ENCODE data around the gene PPCDC. TPM values are rescaled to one million over a fixed set of nuclear protein-coding genes. Genes with fewer than 3 reads are reported as not detected.
A peak's percentile ranks its signal among the peaks of the same experiment; 100 is the strongest.

The PPCDC gene
- total RNA-seq, 2 donors from 2014 or later: 29.6 to 29.7 TPM

- Mint-ChIP-seq H3K27me3 (ENCODE audit: low read depth) (no peaks in the 10 kb centered on the region), H3K4me3 (no peak overlapping the region), H3K4me1 (ENCODE audit: low read depth) (peaks cover 49% of the 10 kb centered on the region), H3K36me3 (ENCODE audit: insufficient read depth in 2 of 2) (peaks cover 2 to 14% of the 10 kb centered on the region in 2 donors), H3K9me3 (no peaks in the 10 kb centered on the region), H3K27ac (no peak overlapping the region)
- DNase-seq (no peak), ATAC-seq (replicated peaks in 1 of 2) (no peak)
Observed at GRCh38 chr15:75038231-75038630, 14.8 kb downstream of the PPCDC start.

- peak; percentile 81 to 83 for DNase-seq
- Mint-ChIP-seq H3K36me3 (ENCODE audit: insufficient read depth in 2 of 2) (peaks cover 3 to 8% of the 10 kb centered on the region in 2 donors), H3K9me3 (no peaks in the 10 kb centered on the region), H3K27me3 (ENCODE audit: low read depth) (no peaks in the 10 kb centered on the region), H3K4me3 (peak overlapping the region; percentile 6 to 13), H3K4me1 (ENCODE audit: low read depth) (peaks cover 79% of the 10 kb centered on the region), H3K27ac (peak overlapping the region; percentile 16)
- ATAC-seq (replicated peaks in 1 of 2): peak; percentile 84 to 89
Observed at GRCh38 chr15:75042730-75043508, 19.5 kb downstream of the PPCDC start.

GRCh38 chr15:75043509-75044257 is 20.3 kb downstream of the PPCDC start:
- Mint-ChIP-seq H3K9me3 (no peaks in the 10 kb centered on the region), H3K4me3 (peak overlapping the region; percentile 6 to 20), H3K27ac (no peak overlapping the region), H3K36me3 (ENCODE audit: insufficient read depth in 2 of 2) (peaks cover 3 to 10% of the 10 kb centered on the region in 2 donors), H3K4me1 (ENCODE audit: low read depth) (peaks cover 73% of the 10 kb centered on the region), H3K27me3 (ENCODE audit: low read depth) (no peaks in the 10 kb centered on the region)
- DNase-seq: no peak
- ATAC-seq (replicated peaks in 1 of 2): no peak

- peaks cover 3 to 14% of the 10 kb centered on the region in 2 donors for H3K36me3 Mint-ChIP-seq (ENCODE audit: insufficient read depth in 2 of 2)
- no peak for ATAC-seq (replicated peaks in 1 of 2)
- H3K9me3 Mint-ChIP-seq: no peaks in the 10 kb centered on the region
- DNase-seq: no peak
- peak overlapping the region; percentile 24 for H3K27ac Mint-ChIP-seq
- H3K4me3 Mint-ChIP-seq: peak overlapping the region; percentile 8 to 16
- H3K4me1 Mint-ChIP-seq (ENCODE audit: low read depth): peaks cover 66% of the 10 kb centered on the region
- no peaks in the 10 kb centered on the region for H3K27me3 Mint-ChIP-seq (ENCODE audit: low read depth)
Observed at GRCh38 chr15:75044258-75044878, 21.0 kb downstream of the PPCDC start.

GRCh38 chr15:75045332-75046015 is 22.1 kb downstream of the PPCDC start:
- Mint-ChIP-seq H3K9me3 (no peaks in the 10 kb centered on the region), H3K4me3 (peak overlapping the region; percentile 28 to 54), H3K27me3 (ENCODE audit: low read depth) (no peaks in the 10 kb centered on the region), H3K4me1 (ENCODE audit: low read depth) (peaks cover 61% of the 10 kb centered on the region), H3K36me3 (ENCODE audit: insufficient read depth in 2 of 2) (peaks cover 3 to 14% of the 10 kb centered on the region in 2 donors), H3K27ac (no peak overlapping the region)
- no peak for DNase-seq
- ATAC-seq (replicated peaks in 1 of 2): peak; percentile 10

GRCh38 chr15:75048394-75048793 is 25.0 kb downstream of the PPCDC start:
- H3K27ac Mint-ChIP-seq: no peak overlapping the region

GRCh38 chr15:75049392-75049791 is 26.0 kb downstream of the PPCDC start:
- Mint-ChIP-seq H3K9me3 (no peaks in the 10 kb centered on the region), H3K36me3 (ENCODE audit: insufficient read depth in 2 of 2) (peaks cover 3 to 9% of the 10 kb centered on the region in 2 donors), H3K27me3 (ENCODE audit: low read depth) (no peaks in the 10 kb centered on the region), H3K4me1 (ENCODE audit: low read depth) (peaks cover 36% of the 10 kb centered on the region), H3K4me3 (no peak overlapping the region), H3K27ac (no peak overlapping the region)
- DNase-seq (no peak), ATAC-seq (replicated peaks in 1 of 2) (no peak)

More at GRCh38 chr15:75048394-75048793, 25.0 kb downstream of the PPCDC start:
- peaks cover 46% of the 10 kb centered on the region for H3K4me1 Mint-ChIP-seq (ENCODE audit: low read depth)
- no peak for DNase-seq
- no peaks in the 10 kb centered on the region for H3K9me3 Mint-ChIP-seq
- peaks cover 3 to 9% of the 10 kb centered on the region in 2 donors for H3K36me3 Mint-ChIP-seq (ENCODE audit: insufficient read depth in 2 of 2)
- ATAC-seq (replicated peaks in 1 of 2): no peak
- H3K27me3 Mint-ChIP-seq (ENCODE audit: low read depth): no peaks in the 10 kb centered on the region
- H3K4me3 Mint-ChIP-seq: no peak overlapping the region

DNA sequence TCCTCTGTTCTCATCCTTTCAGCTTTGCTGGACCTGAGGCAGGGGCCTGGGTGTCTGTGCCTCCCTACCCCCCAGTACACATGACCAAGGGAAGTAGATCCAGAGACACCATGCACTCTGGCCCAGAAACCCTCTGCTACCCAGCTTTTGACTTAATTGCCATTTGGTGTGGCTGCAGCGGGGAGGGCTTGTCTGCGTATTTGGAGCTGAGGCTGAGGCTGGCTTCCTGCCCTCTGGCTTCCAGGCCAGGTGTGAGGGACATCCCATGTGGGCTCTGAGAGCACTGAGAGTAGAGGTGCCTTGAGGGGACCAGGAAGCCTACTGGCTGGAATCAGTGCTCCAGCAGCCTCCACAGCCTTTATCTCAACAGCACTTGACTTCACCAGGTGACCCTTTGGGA is 26.9 kb downstream of the PPCDC start:
- DNase-seq (no peak), ATAC-seq (replicated peaks in 1 of 2) (no peak)
- Mint-ChIP-seq H3K4me3 (no peak overlapping the region), H3K9me3 (no peaks in the 10 kb centered on the region), H3K4me1 (ENCODE audit: low read depth) (peaks cover 27% of the 10 kb centered on the region), H3K27ac (no peak overlapping the region), H3K36me3 (ENCODE audit: insufficient read depth in 2 of 2) (peaks cover 3 to 9% of the 10 kb centered on the region in 2 donors), H3K27me3 (ENCODE audit: low read depth) (no peaks in the 10 kb centered on the region)

DNA sequence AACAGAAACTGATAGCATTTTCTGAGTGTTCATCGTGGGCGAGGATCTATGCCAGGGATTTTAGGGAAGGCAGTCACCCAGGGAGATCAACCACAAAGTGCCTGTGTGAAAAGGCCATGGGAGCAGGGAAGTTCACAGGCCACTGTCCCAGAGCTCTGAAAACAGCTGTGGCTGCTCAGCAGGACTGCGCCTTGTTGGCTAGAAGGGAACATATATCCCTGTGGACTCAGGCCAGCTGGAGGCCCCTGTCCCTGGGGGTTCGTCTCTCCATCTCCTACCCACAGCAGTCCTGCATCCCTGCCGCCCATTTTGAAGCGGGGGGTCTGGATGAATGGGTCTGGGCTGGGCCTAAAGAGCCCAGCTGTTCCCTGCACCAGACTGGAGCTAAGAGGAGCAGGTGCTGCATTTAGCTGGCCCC is 27.8 kb downstream of the PPCDC start:
- peaks cover 2 to 9% of the 10 kb centered on the region in 2 donors for H3K36me3 Mint-ChIP-seq (ENCODE audit: insufficient read depth in 2 of 2)
- peaks cover 18% of the 10 kb centered on the region for H3K4me1 Mint-ChIP-seq (ENCODE audit: low read depth)
- no peaks in the 10 kb centered on the region for H3K9me3 Mint-ChIP-seq
- no peak overlapping the region for H3K27ac Mint-ChIP-seq
- ATAC-seq (replicated peaks in 1 of 2) (no peak), DNase-seq (no peak)
- no peaks in the 10 kb centered on the region for H3K27me3 Mint-ChIP-seq (ENCODE audit: low read depth)
- H3K4me3 Mint-ChIP-seq: no peak overlapping the region

DNA sequence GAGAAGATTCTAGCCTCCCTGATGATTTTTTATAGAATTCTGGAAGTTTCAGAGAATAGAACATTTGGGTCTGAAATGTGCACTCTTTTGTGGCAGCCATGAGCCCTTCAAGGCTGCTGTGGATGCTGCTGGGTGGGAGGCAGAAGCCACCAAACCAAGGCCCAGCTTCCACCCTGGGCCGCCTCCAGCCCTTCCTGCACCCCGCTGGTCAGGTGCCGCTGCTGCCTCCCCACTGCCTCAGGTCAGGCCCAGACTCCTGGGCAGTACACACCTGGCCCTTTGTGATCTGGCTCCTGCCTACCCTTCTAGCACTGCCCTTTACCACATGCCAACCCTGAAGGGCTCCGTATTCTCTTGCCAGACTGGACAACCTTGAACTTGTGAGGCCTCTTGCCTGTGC is 28.3 kb downstream of the PPCDC start:
- no peak for DNase-seq
- H3K4me3 Mint-ChIP-seq: no peak overlapping the region
- ATAC-seq (replicated peaks in 1 of 2): no peak
- no peak overlapping the region for H3K27ac Mint-ChIP-seq
- H3K36me3 Mint-ChIP-seq (ENCODE audit: insufficient read depth in 2 of 2): peaks cover 0 to 6% of the 10 kb centered on the region in 2 donors
- H3K9me3 Mint-ChIP-seq: no peaks in the 10 kb centered on the region
- H3K4me1 Mint-ChIP-seq (ENCODE audit: low read depth): peaks cover 12% of the 10 kb centered on the region
- no peaks in the 10 kb centered on the region for H3K27me3 Mint-ChIP-seq (ENCODE audit: low read depth)

GRCh38 chr15:75052972-75053747 is 29.8 kb downstream of the PPCDC start:
- Mint-ChIP-seq H3K27ac (no peak overlapping the region), H3K4me1 (ENCODE audit: low read depth) (no peaks in the 10 kb centered on the region), H3K27me3 (ENCODE audit: low read depth) (no peaks in the 10 kb centered on the region), H3K36me3 (ENCODE audit: insufficient read depth in 2 of 2) (peaks cover 0 to 6% of the 10 kb centered on the region in 2 donors), H3K9me3 (no peaks in the 10 kb centered on the region), H3K4me3 (no peak overlapping the region)
- no peak for DNase-seq
- ATAC-seq (replicated peaks in 1 of 2): no peak

- no peaks in the 10 kb centered on the region for H3K27me3 Mint-ChIP-seq (ENCODE audit: low read depth)
- H3K27ac Mint-ChIP-seq: no peak overlapping the region
- no peaks in the 10 kb centered on the region for H3K9me3 Mint-ChIP-seq
- H3K4me3 Mint-ChIP-seq: no peak overlapping the region
- ATAC-seq (replicated peaks in 1 of 2) (no peak), DNase-seq (no peak)
- no peaks in the 10 kb centered on the region for H3K4me1 Mint-ChIP-seq (ENCODE audit: low read depth)
- peaks cover 0 to 4% of the 10 kb centered on the region in 2 donors for H3K36me3 Mint-ChIP-seq (ENCODE audit: insufficient read depth in 2 of 2)
Observed at GRCh38 chr15:75053748-75054125, 30.3 kb downstream of the PPCDC start.
